Body of pancreas (tissue), 4 donors: ENCODE measurements around the gene KIF12.

Experiments used
- CTCF ChIP-seq, 7 experiments: fragments of 450-650 bp in 4 of 7; fragments of 200-600 bp in 3 of 7; sonication (generic) in 3 of 7; IDR thresholded peaks; one replicate each; pipeline ENCODE4 v1.5.1; 2016 to 2019; ENCODE audit warnings: antibody characterized with exemption in 7 of 7
- POLR2A ChIP-seq, 3 donors: fragments of 450-650 bp; IDR thresholded peaks; one replicate each; pipeline ENCODE4 v1.6.1; 2016; ENCODE audit warnings: antibody characterized with exemption in 3 of 3, mild to moderate bottlenecking in 2 of 3

GRCh38 chr9:114061830-114062474 is 37.1 kb downstream of the KIF12 start:
- TF ChIP-seq CTCF (IDR thresholded peaks at IDR 0.05) (no peak), POLR2A (IDR thresholded peaks at IDR 0.05) (no peak)
